Inferior parietal cortex (tissue), 1 donor: ENCODE measurements around the gene TCHHL1.

ENCODE experiments used
- DNase-seq: peaks from one replicate; pipeline ENCODE4 v3.0.0-alpha.2; 2016; ENCODE audit errors: extremely low spot score

The TCHHL1 gene

GRCh38 chr1:152038871-152039270 lies 50.0 kb downstream of the TCHHL1 start:
- DNase-seq, result no peak

GRCh38 chr1:152036267-152037216 lies 52.3 kb downstream of the TCHHL1 start, which contains the start of gene S100A11:
Gene S100A11, minus strand, starts transcription at chr1:152037004. Its CDS starts 89 bp downstream, at chr1:152036915.
- peak; percentile 17 for DNase-seq

- DNase-seq, result no peak
These were observed 53.2 kb downstream of the TCHHL1 start for GRCh38 chr1:152035539-152036266.

GRCh38 chr1:152034654-152035538 lies 54.0 kb downstream of the TCHHL1 start:
- DNase-seq, result peak; percentile 22

- DNase-seq, result no peak
These were observed 54.6 kb downstream of the TCHHL1 start for GRCh38 chr1:152034324-152034653.
